Sigmoid colon (tissue), 7 donors: Measurements from ENCODE around the gene LRRC63. TPM values are rescaled to one million over a fixed set of nuclear protein-coding genes. Genes with fewer than 3 reads are reported as not detected.
"Not testable (repeated sequence)": the region's sequence is repeated elsewhere in the genome, so short reads cannot be mapped to it uniquely, and the experiment has no call there.

Experiments
- DNase-seq: peaks from one replicate; pipeline ENCODE4 v3.0.0-alpha.2; 2019
- H3K27ac ChIP-seq, 4 donors: fragments of 200-600 bp; sonication (generic); one replicate each; pipeline ENCODE4 v1.5.1; 2016 to 2019; ENCODE audit warnings: mild to moderate bottlenecking in 1 of 4
- H3K27me3 ChIP-seq, 3 donors: fragments of 200-600 bp; sonication (generic); one replicate each; pipeline ENCODE4 v1.5.1; 2019; ENCODE audit warnings: mild to moderate bottlenecking in 1 of 3
- H3K36me3 ChIP-seq, 4 donors: fragments of 200-600 bp; sonication (generic); one replicate each; pipeline ENCODE4 v1.5.1; 2016 to 2019
- H3K4me1 ChIP-seq, 4 donors: fragments of 200-600 bp; sonication (generic); one replicate each; pipeline ENCODE4 v1.5.1; 2017 to 2019
- H3K4me3 ChIP-seq, 4 donors: fragments of 200-600 bp; sonication (generic); one replicate each; pipeline ENCODE4 v1.5.1; 2017 to 2019; ENCODE audit warnings: mild to moderate bottlenecking in 2 of 4, moderate library complexity in 1 of 4
- H3K9me3 ChIP-seq, 4 donors: fragments of 200-600 bp in 3 of 4; sonication (generic) in 3 of 4; one replicate each; pipeline versions ENCODE4 v1.5.1 to v1.6.1; 2013 to 2019
- CTCF ChIP-seq, 4 experiments: fragments of 450-650 bp in 3 of 4; fragments of 200-600 bp in 1 of 4; IDR thresholded peaks; one replicate each; pipeline ENCODE4 v1.5.1; 2016 to 2019; ENCODE audit warnings: antibody characterized with exemption in 4 of 4, mild to moderate bottlenecking in 3 of 4, moderate library complexity in 2 of 4
- EP300 ChIP-seq, 4 donors: sonication (generic); formaldehyde crosslinking; IDR thresholded peaks; one replicate each; pipeline ENCODE4 v1.6.1; 2017; ENCODE audit warnings: antibody characterized with exemption in 4 of 4
- POLR2A ChIP-seq, 2 donors: fragments of 450-650 bp; IDR thresholded peaks; one replicate each; pipeline ENCODE4 v1.6.1; 2016; ENCODE audit warnings: antibody characterized with exemption in 2 of 2, mild to moderate bottlenecking in 2 of 2, moderate library complexity in 2 of 2
- POLR2AphosphoS5 ChIP-seq, 4 donors: sonication (generic); formaldehyde crosslinking; IDR thresholded peaks; one replicate each; pipeline ENCODE4 v1.6.1; 2017; ENCODE audit warnings: antibody characterized with exemption in 4 of 4
- WGBS, 2 donors: extraction: QIAGEN DNeasy Blood & Tissue Kit; methylation state at CpG; one replicate each; pipeline ENCODE4 v1.1.7; 2013; 5-methylcytosine and 5-hydroxymethylcytosine counted together
- intact Hi-C: fragments of 100-400 bp; cut with DNase I; formaldehyde crosslinking; loops from one replicate; pipeline ENCODE4 v1.15.1; 2023
- polyA plus RNA-seq, 3 donors: library from polyadenylated mRNA; stranded (reverse); fragments of 200-250 nt; gene quantifications; one replicate each; pipeline ENCODE4 v1.2.3, GENCODE V29; 2013
- total RNA-seq, 4 donors: library from RNA; depleted of rRNA; stranded (reverse); fragments of >200 nt; gene quantifications; one replicate each; pipeline ENCODE4 v1.1.0, GENCODE V29; 2016
- donor health status: healthy with polysubstance abuse.
- donor health status: Bipolar disorder and iron deficiency.
- donor health status: healthy.

Gene LRRC63
- total and polyA plus RNA-seq, 7 donors: not detected

DNA sequence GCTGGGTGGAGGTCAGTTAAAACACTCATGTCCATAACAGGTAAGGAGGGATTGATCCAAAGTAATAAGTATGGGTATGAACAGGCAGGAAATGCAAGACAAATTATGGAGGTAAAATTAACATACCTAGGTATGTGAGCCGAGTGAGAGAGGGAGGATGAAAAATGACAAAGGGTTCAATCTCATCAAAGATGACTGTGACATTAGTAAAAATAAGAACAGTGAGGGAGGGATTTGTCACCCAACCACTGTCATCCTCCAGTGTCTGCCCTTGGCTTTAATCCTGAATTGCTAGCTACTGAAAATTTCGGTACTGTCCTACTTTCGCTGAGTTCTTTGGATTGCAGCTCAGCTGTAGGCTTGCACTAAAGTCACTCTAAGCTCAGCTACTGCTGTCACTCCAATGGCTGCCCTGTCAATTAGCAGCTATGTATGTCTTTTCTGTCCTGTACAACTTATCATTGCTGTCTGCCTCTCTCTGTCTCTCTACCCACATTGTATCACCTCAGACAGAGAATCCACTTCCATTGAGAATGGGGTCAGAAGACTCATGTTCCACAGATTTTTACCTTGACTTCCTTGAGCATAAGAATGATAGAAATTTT is 62.5 kb downstream of the LRRC63 start:
- no peak overlapping the region for H3K27ac ChIP-seq
- TF ChIP-seq CTCF (IDR thresholded peaks at IDR 0.05): no peak
- no peak for TF ChIP-seq POLR2AphosphoS5 (IDR thresholded peaks at IDR 0.05)
- WGBS, 2 donors: 80 to 84% methylated on average over 3 of the region's 3 CpGs
- H3K4me3 ChIP-seq: no peak overlapping the region
- H3K4me1 ChIP-seq: no peaks in the 10 kb centered on the region
- DNase-seq: no peak
- intact Hi-C loops: no loop called here
- H3K27me3 ChIP-seq: no peaks in the 10 kb centered on the region
- H3K9me3 ChIP-seq: no peaks in the 10 kb centered on the region
- H3K36me3 ChIP-seq: no peaks in the 10 kb centered on the region

GRCh38 chr13:46278474-46278873 is 66.7 kb downstream of the LRRC63 start:
- Histone ChIP-seq H3K9me3 (no peaks in the 10 kb centered on the region), H3K4me1 (no peaks in the 10 kb centered on the region), H3K4me3 (no peak overlapping the region), H3K27ac (no peak overlapping the region), H3K36me3 (no peaks in the 10 kb centered on the region), H3K27me3 (no peaks in the 10 kb centered on the region)
- TF ChIP-seq CTCF (IDR thresholded peaks at IDR 0.05): no peak
- TF ChIP-seq EP300 (IDR thresholded peaks at IDR 0.05): no peak
- TF ChIP-seq POLR2AphosphoS5 (IDR thresholded peaks at IDR 0.05): no peak
- no peak for TF ChIP-seq POLR2A (IDR thresholded peaks at IDR 0.05)
- intact Hi-C loops: no loop called here
- no peak for DNase-seq
- WGBS, 2 donors: 34 to 48% methylated on average over 4 of the region's 4 CpGs

- Histone ChIP-seq H3K4me1 (no peaks in the 10 kb centered on the region), H3K27ac (no peak overlapping the region), H3K27me3 (no peaks in the 10 kb centered on the region), H3K36me3 (no peaks in the 10 kb centered on the region), H3K4me3 (no peak overlapping the region), H3K9me3 (no peaks in the 10 kb centered on the region)
- WGBS, 2 donors: 50 to 59% methylated on average over 2 of the region's 2 CpGs
- no peak for DNase-seq
- TF ChIP-seq POLR2AphosphoS5 (IDR thresholded peaks at IDR 0.05) (no peak), POLR2A (IDR thresholded peaks at IDR 0.05) (no peak), EP300 (IDR thresholded peaks at IDR 0.05) (no peak), CTCF (IDR thresholded peaks at IDR 0.05) (no peak)
- intact Hi-C loops: no loop called here
Measured at GRCh38 chr13:46281779-46282178, 70.1 kb downstream of the LRRC63 start.

GRCh38 chr13:46283912-46284824 is 72.4 kb downstream of the LRRC63 start:
- H3K27ac ChIP-seq, H3K27me3 ChIP-seq, H3K4me3 ChIP-seq, H3K36me3 ChIP-seq, H3K4me1 ChIP-seq, intact Hi-C loops, DNase-seq, H3K9me3 ChIP-seq: not testable (repeated sequence)
- 82 to 84% methylated on average over 16 of the region's 16 CpGs for WGBS, 2 donors

- Histone ChIP-seq H3K4me3 (no peak overlapping the region), H3K27ac (no peak overlapping the region), H3K4me1 (no peaks in the 10 kb centered on the region), H3K9me3 (no peaks in the 10 kb centered on the region), H3K27me3 (no peaks in the 10 kb centered on the region), H3K36me3 (no peaks in the 10 kb centered on the region)
- DNase-seq: no peak
- intact Hi-C loops: no loop called here
- 74 to 82% methylated on average over 1 of the region's 1 CpG for WGBS, 2 donors
- TF ChIP-seq CTCF (IDR thresholded peaks at IDR 0.05): no peak
- TF ChIP-seq POLR2A (IDR thresholded peaks at IDR 0.05): no peak
- TF ChIP-seq POLR2AphosphoS5 (IDR thresholded peaks at IDR 0.05): no peak
- no peak for TF ChIP-seq EP300 (IDR thresholded peaks at IDR 0.05)
Measured at GRCh38 chr13:46286972-46287371, 75.2 kb downstream of the LRRC63 start.
